Neural crest cell (in vitro differentiated cells): ENCODE data around the gene PRSS27. TPM values are rescaled to one million over a fixed set of nuclear protein-coding genes. Genes with fewer than 3 reads are reported as not detected.

Experiments
- DNase-seq: peaks from one replicate; pipeline ENCODE4 v3.0.0; 2021; ENCODE audit warnings: low read depth, mixed read lengths, low spot score
- H3K27ac Mint-ChIP-seq: one replicate; pipeline ENCODE4 v1.8.0; 2021; ENCODE audit warnings: mild to moderate bottlenecking, mixed read lengths; ENCODE audit not compliant: unreplicated experiment
- H3K27me3 Mint-ChIP-seq: 2 replicates; pipeline ENCODE4 v1.8.0; 2021; ENCODE audit warnings: low read depth, mild to moderate bottlenecking, mixed read lengths
- H3K36me3 Mint-ChIP-seq: 2 replicates; pipeline ENCODE4 v1.8.0; 2021; ENCODE audit warnings: low read depth, mild to moderate bottlenecking, mixed read lengths
- H3K4me1 Mint-ChIP-seq: 2 replicates; pipeline ENCODE4 v1.8.0; 2021; ENCODE audit warnings: mixed read lengths
- H3K4me3 Mint-ChIP-seq: one replicate; pipeline ENCODE4 v1.8.0; 2021; ENCODE audit warnings: mild to moderate bottlenecking, mixed read lengths
- H3K9me3 Mint-ChIP-seq: 2 replicates; pipeline ENCODE4 v1.8.0; 2021; ENCODE audit warnings: mixed read lengths
- total RNA-seq: library from RNA; stranded (reverse); gene quantifications from 2 replicates; pipeline ENCODE4 v1.2.1, GENCODE V29; 2021
- TF ChIP-seq, protein P1 (sequence below): fragments of 200-600 bp; sonication (generic); conservative IDR thresholded peaks from 2 replicates; pipeline ENCODE4 v1.5.0; 2021; ENCODE audit warnings: antibody characterized with exemption, mild to moderate bottlenecking

Gene PRSS27
- total RNA-seq, 1 donor from 2014 or later, result 7.8 TPM

DNA sequence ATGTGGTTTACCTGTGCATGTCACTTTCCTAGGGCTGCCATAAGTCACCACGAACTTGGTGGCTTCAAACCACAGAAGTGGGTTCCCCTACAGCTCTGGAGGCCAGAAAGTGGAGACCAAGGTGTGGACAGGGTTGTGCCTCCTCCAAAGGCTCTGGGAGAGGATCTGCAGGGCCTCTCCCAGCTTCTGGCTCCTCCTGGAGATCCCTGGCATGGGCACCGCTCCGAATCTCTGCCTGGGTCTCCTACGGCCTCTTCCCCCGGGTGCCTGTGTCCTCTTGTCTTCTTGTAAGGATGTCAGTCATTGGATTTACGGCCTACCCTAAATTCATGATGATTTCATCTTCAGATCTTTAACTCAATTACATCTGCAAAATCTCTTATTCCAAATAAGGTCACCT lies 29.9 kb upstream of the PRSS27 start:
- Mint-ChIP-seq H3K9me3 (no peaks in the 10 kb centered on the region), H3K27ac (no peak overlapping the region)
- TF ChIP-seq, protein P1, sequence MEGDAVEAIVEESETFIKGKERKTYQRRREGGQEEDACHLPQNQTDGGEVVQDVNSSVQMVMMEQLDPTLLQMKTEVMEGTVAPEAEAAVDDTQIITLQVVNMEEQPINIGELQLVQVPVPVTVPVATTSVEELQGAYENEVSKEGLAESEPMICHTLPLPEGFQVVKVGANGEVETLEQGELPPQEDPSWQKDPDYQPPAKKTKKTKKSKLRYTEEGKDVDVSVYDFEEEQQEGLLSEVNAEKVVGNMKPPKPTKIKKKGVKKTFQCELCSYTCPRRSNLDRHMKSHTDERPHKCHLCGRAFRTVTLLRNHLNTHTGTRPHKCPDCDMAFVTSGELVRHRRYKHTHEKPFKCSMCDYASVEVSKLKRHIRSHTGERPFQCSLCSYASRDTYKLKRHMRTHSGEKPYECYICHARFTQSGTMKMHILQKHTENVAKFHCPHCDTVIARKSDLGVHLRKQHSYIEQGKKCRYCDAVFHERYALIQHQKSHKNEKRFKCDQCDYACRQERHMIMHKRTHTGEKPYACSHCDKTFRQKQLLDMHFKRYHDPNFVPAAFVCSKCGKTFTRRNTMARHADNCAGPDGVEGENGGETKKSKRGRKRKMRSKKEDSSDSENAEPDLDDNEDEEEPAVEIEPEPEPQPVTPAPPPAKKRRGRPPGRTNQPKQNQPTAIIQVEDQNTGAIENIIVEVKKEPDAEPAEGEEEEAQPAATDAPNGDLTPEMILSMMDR, result no peak

DNA sequence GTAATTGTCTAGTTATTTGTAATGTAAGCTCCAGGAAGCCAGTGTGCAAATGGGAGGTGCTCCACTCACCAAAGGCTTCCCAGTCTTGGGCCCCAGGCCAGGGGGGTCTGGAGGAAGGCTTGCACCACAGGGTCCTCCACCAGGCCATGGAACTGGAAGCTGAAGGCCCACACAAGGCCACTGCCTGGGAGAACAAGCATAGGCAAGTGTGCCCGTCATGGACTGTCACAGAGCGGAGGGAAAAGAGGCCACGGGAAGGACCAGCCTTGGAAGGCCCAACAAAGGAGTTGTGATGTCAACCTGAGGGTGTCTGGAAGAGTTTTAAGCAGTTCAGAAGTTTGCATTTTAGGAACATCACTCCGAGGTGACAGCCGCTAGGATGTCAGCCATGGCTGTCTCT lies 29.5 kb upstream of the PRSS27 start:
- Mint-ChIP-seq H3K36me3 (peaks cover 5% of the 10 kb centered on the region), H3K27me3 (peaks cover 5% of the 10 kb centered on the region), H3K9me3 (no peaks in the 10 kb centered on the region), H3K27ac (no peak overlapping the region), H3K4me3 (peak overlapping the region; percentile 59), H3K4me1 (peaks cover 29% of the 10 kb centered on the region)
- no peak for DNase-seq
- TF ChIP-seq, protein P1, result no peak

More for the DNA sequence above, 29.9 kb upstream of the PRSS27 start:
- Mint-ChIP-seq H3K36me3 (peaks cover 7% of the 10 kb centered on the region), H3K4me3 (peak overlapping the region; percentile 95), H3K27me3 (peaks cover 6% of the 10 kb centered on the region), H3K4me1 (peaks cover 34% of the 10 kb centered on the region)
- no peak for DNase-seq

DNA sequence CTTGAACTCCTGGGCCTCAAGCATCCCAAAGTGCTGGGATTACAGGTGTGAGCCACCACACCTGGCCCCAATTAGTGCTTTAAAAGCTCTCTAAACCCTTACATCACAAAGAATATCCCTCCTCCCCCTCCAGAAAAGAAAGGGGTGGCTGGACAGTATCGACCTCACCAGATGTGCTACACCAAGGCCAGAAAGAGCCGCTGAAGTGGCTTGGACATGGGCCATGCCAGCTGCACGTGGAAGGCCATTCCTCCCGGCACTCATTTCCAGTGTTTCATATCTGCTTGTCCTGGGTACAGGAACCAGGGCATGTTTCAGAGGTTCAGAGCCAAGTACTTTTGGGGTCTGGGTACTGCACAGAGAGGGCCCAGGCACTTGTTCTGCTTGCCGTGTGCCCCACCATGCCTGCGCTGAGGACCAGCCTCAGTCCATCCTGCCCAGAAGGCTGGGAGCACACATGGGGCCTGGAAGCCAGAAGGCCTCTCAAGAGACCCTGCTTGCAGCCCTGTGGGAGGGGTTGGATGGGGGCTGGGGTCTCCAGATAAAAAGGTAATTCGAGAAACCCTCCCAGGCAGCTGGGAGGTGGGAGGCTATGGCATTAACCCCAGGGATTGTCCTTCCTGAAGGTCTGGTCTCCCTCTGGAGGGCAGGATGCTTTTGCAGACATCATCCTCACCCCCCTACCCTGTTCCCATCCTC lies 28.9 kb upstream of the PRSS27 start:
- DNase-seq, result no peak
- Mint-ChIP-seq H3K4me3 (no peak overlapping the region), H3K27me3 (peaks cover 5% of the 10 kb centered on the region), H3K36me3 (peaks cover 2% of the 10 kb centered on the region), H3K27ac (no peak overlapping the region), H3K4me1 (peaks cover 24% of the 10 kb centered on the region), H3K9me3 (no peaks in the 10 kb centered on the region)
- TF ChIP-seq, protein P1, result no peak

DNA sequence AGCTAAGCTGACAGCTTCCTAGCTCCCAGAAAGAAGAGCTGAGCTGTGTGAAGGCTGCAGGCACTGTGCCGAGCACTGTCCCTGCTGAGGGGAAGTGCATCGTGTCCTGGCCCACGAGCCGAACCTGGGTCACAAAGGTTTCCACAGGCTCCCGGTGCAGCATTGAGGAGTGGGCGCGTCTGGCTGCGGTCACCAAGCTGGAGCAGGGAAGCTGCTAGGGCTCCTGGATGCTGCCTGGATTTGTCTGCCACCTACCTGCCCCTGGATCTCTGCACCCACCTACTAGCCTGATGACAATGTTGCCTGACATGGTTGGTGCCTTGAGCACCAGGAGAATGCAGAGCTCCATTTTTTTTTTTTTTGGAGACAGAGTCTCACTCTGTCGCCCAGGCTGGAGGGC lies 25.9 kb upstream of the PRSS27 start:
- no peak overlapping the region for H3K27ac Mint-ChIP-seq
- TF ChIP-seq, protein P1, result no peak
- H3K4me3 Mint-ChIP-seq, result no peak overlapping the region
- no peaks in the 10 kb centered on the region for H3K27me3 Mint-ChIP-seq
- H3K9me3 Mint-ChIP-seq, result no peaks in the 10 kb centered on the region
- DNase-seq, result no peak
- peaks cover 9% of the 10 kb centered on the region for H3K4me1 Mint-ChIP-seq
- no peaks in the 10 kb centered on the region for H3K36me3 Mint-ChIP-seq

DNA sequence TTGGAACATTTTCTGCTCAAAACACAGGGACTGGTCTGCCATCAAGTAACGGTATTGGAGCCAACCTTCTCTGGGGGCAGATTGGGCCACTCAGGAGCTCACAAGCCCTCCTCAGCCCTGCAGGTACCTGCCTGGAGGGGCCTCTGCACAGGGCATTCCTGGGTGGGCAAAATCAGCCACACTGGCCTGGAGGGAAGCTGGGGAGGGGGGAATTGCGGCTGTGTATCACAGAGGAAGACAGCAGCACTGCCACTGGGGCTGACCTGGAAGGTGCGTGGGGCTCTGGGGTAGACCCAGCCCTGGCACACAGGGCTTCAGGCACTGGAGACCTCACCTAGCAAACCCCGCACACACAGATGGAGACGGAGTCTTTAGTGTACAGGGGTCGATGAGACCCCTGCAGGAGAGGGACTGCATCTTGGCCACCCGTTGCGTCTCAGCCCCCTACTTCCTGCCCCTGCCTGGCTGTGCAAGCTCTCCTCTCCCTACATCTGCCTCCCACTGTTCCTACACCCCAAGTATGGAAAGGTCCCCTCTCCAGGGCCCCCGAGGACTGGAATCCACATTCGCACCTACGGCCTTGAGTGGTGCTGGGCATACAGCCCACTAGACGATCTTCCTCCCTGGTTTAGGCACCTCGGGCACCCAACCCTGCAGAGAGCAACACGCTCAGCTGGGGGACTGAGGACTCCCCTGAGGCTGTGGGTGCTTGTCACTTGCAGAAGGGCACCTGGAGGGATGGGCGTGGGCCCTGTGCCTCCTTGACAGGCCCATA lies 25.3 kb upstream of the PRSS27 start:
- Mint-ChIP-seq H3K27ac (no peak overlapping the region), H3K9me3 (no peaks in the 10 kb centered on the region), H3K4me1 (peaks cover 3% of the 10 kb centered on the region), H3K27me3 (no peaks in the 10 kb centered on the region), H3K4me3 (peak overlapping the region; percentile 23), H3K36me3 (no peaks in the 10 kb centered on the region)
- DNase-seq, result no peak
- TF ChIP-seq, protein P1, result no peak
